Neural cell (in vitro differentiated cells): Measurements from ENCODE around the gene PROSER2.

Source experiments
- CTCF ChIP-seq: fragments of 450-650 bp; IDR thresholded peaks from 2 replicates; pipeline ENCODE4 v1.5.1; 2014; ENCODE audit warnings: antibody characterized with exemption, mild to moderate bottlenecking, moderate library complexity; ENCODE audit not compliant: poor library complexity, severe bottlenecking
- EP300 ChIP-seq: fragments of 450-650 bp; conservative IDR thresholded peaks from 2 replicates; pipeline ENCODE4 v1.6.1; 2014; ENCODE audit warnings: antibody characterized with exemption, mild to moderate bottlenecking, moderate library complexity; ENCODE audit not compliant: poor library complexity, severe bottlenecking
- EZH2 ChIP-seq: fragments of 200-600, 300-800 bp; shearing (Covaris generic), sonication (generic); IDR thresholded peaks from 2 replicates; pipeline ENCODE4 v1.6.1; 2014; ENCODE audit warnings: antibody characterized with exemption, low read length, borderline replicate concordance, mild to moderate bottlenecking; ENCODE audit not compliant: insufficient read depth, poor library complexity, severe bottlenecking
- POLR2AphosphoS5 ChIP-seq: IDR thresholded peaks from 2 replicates; pipeline ENCODE4 v1.6.1; 2012
- RAD21 ChIP-seq: fragments of 450-650 bp; conservative IDR thresholded peaks from 2 replicates; pipeline ENCODE4 v1.6.1; 2014; ENCODE audit warnings: antibody characterized with exemption, mild to moderate bottlenecking, moderate library complexity
- REST ChIP-seq: IDR thresholded peaks from 2 replicates; pipeline ENCODE4 v1.6.1; 2012; ENCODE audit warnings: borderline replicate concordance
- SMC3 ChIP-seq: fragments of 450-650 bp; conservative IDR thresholded peaks from 2 replicates; pipeline ENCODE4 v1.6.1; 2014; ENCODE audit warnings: antibody characterized with exemption, mild to moderate bottlenecking, moderate library complexity; ENCODE audit not compliant: poor library complexity

- no peak for TF ChIP-seq CTCF
- TF ChIP-seq EZH2 = no peak
- no peak for TF ChIP-seq RAD21
- TF ChIP-seq POLR2AphosphoS5 = no peak
- TF ChIP-seq SMC3 = no peak
- no peak for TF ChIP-seq EP300
- no peak for TF ChIP-seq REST
Observed at GRCh38 chr10:11827006-11827405, 3.9 kb downstream of the PROSER2 start.
